Measurements from ENCODE around the gene STX2.
"Not testable (repeated sequence)": the region's sequence is repeated elsewhere in the genome, so short reads cannot be mapped to it uniquely, and the experiment has no call there.

STX2 gene

GRCh38 chr12:130770413-130771028, 68.5 kb downstream of the STX2 start:
- Histone ChIP-seq H3K27ac (ENCODE audit: low read length) (no peak overlapping the region), H3K4me1 (ENCODE audit: insufficient read depth, low read length) (no peaks in the 10 kb centered on the region; the same call in 1 of the 2 replicates), H3K9me3 (ENCODE audit: insufficient read depth, low read depth, low read length) (peaks cover under 1% of the 10 kb centered on the region; the same call in 1 of the 2 replicates), H3K36me3 (ENCODE audit: insufficient read depth, low read depth, low read length) (no peaks in the 10 kb centered on the region), H3K4me3 (ENCODE audit: low read length) (no peak overlapping the region), H3K27me3 (ENCODE audit: insufficient read depth, low read length) (peaks cover 10% of the 10 kb centered on the region), H3K9ac (ENCODE audit: low read depth, low read length) (no peak overlapping the region)

GRCh38 chr12:130768120-130768519, 70.9 kb downstream of the STX2 start:
- no peak overlapping the region for H3K4me3 ChIP-seq (ENCODE audit: low read length)
- H3K4me1 ChIP-seq (ENCODE audit: insufficient read depth, low read length): no peaks in the 10 kb centered on the region
- no peak overlapping the region for H3K27ac ChIP-seq (ENCODE audit: low read length)
- peaks cover 12% of the 10 kb centered on the region; the same call in 1 of the 2 replicates for H3K9me3 ChIP-seq (ENCODE audit: insufficient read depth, low read depth, low read length)
- H3K27me3 ChIP-seq (ENCODE audit: insufficient read depth, low read length): no peaks in the 10 kb centered on the region
- no peak overlapping the region for H3K9ac ChIP-seq (ENCODE audit: low read depth, low read length)
- H3K36me3 ChIP-seq (ENCODE audit: insufficient read depth, low read depth, low read length): no peaks in the 10 kb centered on the region

GRCh38 chr12:130766470-130766869, 72.6 kb downstream of the STX2 start:
- peaks cover 12% of the 10 kb centered on the region; the same call in 1 of the 2 replicates for H3K9me3 ChIP-seq (ENCODE audit: insufficient read depth, low read depth, low read length)
- no peaks in the 10 kb centered on the region for H3K36me3 ChIP-seq (ENCODE audit: insufficient read depth, low read depth, low read length)
- H3K27me3 ChIP-seq (ENCODE audit: insufficient read depth, low read length): peaks cover 5% of the 10 kb centered on the region; the same call in 1 of the 2 replicates
- H3K4me1 ChIP-seq (ENCODE audit: insufficient read depth, low read length): no peaks in the 10 kb centered on the region
- H3K4me3 ChIP-seq (ENCODE audit: low read length): no peak overlapping the region
- H3K9ac ChIP-seq (ENCODE audit: low read depth, low read length): no peak overlapping the region
- H3K27ac ChIP-seq (ENCODE audit: low read length): no peak overlapping the region

DNA sequence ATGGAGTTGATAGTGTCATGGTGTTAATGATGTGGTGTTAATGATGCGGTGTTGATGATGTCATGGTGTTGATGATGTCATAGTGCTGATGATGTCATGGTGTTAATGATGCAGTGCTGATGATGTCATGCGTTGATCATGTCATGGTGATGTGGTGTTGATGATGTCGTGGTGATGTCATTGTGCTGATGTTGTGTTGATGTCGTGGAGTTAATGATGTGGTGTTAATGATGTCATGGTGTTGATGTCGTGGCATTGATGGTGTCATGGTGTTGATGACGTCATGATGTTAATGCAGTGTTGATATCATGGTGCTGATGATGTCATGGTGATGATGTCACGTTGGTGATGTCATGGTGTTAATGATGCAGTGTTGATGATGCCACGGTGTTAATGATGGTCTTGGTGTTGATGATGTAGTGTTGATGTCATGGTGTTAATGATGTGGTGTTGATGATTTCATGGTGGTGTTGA, 73.8 kb downstream of the STX2 start:
- H3K9me3 ChIP-seq (ENCODE audit: insufficient read depth, low read depth, low read length): peaks cover 12% of the 10 kb centered on the region; the same call in 1 of the 2 replicates
- no peaks in the 10 kb centered on the region for H3K4me1 ChIP-seq (ENCODE audit: insufficient read depth, low read length)
- H3K27ac ChIP-seq (ENCODE audit: low read length): no peak overlapping the region
- H3K9ac ChIP-seq (ENCODE audit: low read depth, low read length): no peak overlapping the region
- no peak overlapping the region for H3K4me3 ChIP-seq (ENCODE audit: low read length)
- peaks cover 5% of the 10 kb centered on the region; the same call in 1 of the 2 replicates for H3K27me3 ChIP-seq (ENCODE audit: insufficient read depth, low read length)
- H3K36me3 ChIP-seq (ENCODE audit: insufficient read depth, low read depth, low read length): no peaks in the 10 kb centered on the region

- H3K4me3 ChIP-seq (ENCODE audit: low read length): no peak overlapping the region
- no peaks in the 10 kb centered on the region for H3K36me3 ChIP-seq (ENCODE audit: insufficient read depth, low read depth, low read length)
- H3K4me1 ChIP-seq (ENCODE audit: insufficient read depth, low read length): no peaks in the 10 kb centered on the region
- peaks cover 5% of the 10 kb centered on the region; the same call in 1 of the 2 replicates for H3K27me3 ChIP-seq (ENCODE audit: insufficient read depth, low read length)
- peaks cover 12% of the 10 kb centered on the region; the same call in 1 of the 2 replicates for H3K9me3 ChIP-seq (ENCODE audit: insufficient read depth, low read depth, low read length)
- no peak overlapping the region for H3K9ac ChIP-seq (ENCODE audit: low read depth, low read length)
- no peak overlapping the region for H3K27ac ChIP-seq (ENCODE audit: low read length)
Observed at GRCh38 chr12:130764475-130765185, 74.4 kb downstream of the STX2 start.

DNA sequence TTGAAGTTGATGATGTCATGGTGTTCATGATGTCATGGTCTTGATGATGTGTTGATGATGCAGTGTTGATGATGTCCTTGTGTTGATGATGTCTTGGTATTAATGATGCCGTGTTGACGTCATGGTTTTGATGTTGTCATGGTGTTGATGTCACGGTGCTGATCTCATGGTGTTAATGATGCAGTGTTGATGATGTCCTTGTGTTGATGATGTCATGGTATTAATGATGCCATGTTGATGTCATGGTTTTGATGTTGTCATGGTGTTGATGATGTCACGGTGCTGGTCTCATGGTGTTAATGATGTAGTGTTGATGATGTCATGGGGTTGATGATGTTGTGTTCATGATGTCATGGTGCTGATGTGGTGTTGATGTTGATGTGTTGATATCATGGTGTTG, 75.0 kb downstream of the STX2 start:
- no peak overlapping the region for H3K27ac ChIP-seq (ENCODE audit: low read length)
- H3K9me3 ChIP-seq (ENCODE audit: insufficient read depth, low read depth, low read length): peaks cover 12% of the 10 kb centered on the region; the same call in 1 of the 2 replicates
- peaks cover 5% of the 10 kb centered on the region; the same call in 1 of the 2 replicates for H3K27me3 ChIP-seq (ENCODE audit: insufficient read depth, low read length)
- H3K4me1 ChIP-seq (ENCODE audit: insufficient read depth, low read length): no peaks in the 10 kb centered on the region
- H3K9ac ChIP-seq (ENCODE audit: low read depth, low read length): no peak overlapping the region
- H3K36me3 ChIP-seq (ENCODE audit: insufficient read depth, low read depth, low read length): no peaks in the 10 kb centered on the region
- no peak overlapping the region for H3K4me3 ChIP-seq (ENCODE audit: low read length)

DNA sequence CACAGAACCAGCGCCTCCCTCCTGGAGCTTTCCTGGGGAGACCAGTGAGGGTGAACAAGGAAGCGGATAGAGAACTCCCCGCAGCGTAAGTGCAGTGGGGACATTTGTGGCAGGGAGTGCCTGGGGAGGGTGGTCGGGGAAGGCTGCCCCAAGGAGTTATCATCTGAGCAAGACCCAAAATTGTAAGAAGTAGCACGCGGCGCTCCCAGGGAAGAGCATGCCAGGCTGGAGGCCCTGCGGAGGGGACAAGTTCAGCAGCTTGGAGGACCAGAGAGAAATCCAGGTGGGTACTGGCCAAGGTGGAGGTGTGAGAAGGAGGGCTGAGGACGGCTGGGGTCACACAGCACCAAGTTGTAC, 76.8 kb downstream of the STX2 start:
- H3K36me3 ChIP-seq (ENCODE audit: insufficient read depth, low read depth, low read length): no peaks in the 10 kb centered on the region
- no peak overlapping the region for H3K27ac ChIP-seq (ENCODE audit: low read length)
- no peak overlapping the region for H3K4me3 ChIP-seq (ENCODE audit: low read length)
- no peak overlapping the region for H3K9ac ChIP-seq (ENCODE audit: low read depth, low read length)
- H3K27me3 ChIP-seq (ENCODE audit: insufficient read depth, low read length): peaks cover 5% of the 10 kb centered on the region; the same call in 1 of the 2 replicates
- no peaks in the 10 kb centered on the region for H3K4me1 ChIP-seq (ENCODE audit: insufficient read depth, low read length)
- H3K9me3 ChIP-seq (ENCODE audit: insufficient read depth, low read depth, low read length): peaks cover 12% of the 10 kb centered on the region; the same call in 1 of the 2 replicates

DNA sequence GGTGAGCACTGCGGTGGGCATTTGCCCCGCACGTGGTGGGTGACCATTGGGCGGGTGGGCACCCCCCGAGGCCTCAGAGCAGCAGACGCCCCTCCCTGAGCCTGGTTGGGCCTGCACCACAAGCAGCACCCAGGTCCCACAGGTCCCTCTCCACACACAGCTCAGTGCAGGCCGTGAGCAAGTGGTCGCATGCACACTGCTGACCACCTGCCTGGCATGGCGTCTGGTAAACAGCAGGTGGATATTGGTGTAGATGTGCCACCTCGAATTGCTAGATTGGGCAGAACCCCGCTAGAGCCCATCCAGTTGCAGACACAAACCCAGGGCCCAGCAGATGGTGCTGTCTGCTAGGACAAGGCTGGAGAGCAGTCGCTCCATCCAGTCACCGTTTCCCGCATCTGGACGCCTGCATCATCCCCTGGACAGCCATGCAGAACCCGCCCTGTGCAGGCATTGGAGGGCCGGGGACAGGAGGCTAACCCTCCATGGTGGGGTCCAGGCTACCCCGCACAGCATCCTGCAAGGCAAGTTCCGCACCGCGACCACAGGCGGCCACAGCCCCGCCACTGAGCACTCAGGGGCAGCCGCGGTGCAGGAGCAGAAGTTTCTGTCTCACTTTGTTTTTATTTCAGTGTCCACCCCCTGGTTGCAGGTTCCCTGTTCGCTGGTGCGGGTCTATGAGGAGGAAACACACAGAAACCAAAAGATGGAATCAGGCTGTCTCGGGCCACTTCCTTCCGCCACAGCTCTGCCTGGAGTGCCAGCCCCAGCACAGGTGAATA, 77.3 kb downstream of the STX2 start:
- peaks cover 12% of the 10 kb centered on the region; the same call in 1 of the 2 replicates for H3K9me3 ChIP-seq (ENCODE audit: insufficient read depth, low read depth, low read length)

DNA sequence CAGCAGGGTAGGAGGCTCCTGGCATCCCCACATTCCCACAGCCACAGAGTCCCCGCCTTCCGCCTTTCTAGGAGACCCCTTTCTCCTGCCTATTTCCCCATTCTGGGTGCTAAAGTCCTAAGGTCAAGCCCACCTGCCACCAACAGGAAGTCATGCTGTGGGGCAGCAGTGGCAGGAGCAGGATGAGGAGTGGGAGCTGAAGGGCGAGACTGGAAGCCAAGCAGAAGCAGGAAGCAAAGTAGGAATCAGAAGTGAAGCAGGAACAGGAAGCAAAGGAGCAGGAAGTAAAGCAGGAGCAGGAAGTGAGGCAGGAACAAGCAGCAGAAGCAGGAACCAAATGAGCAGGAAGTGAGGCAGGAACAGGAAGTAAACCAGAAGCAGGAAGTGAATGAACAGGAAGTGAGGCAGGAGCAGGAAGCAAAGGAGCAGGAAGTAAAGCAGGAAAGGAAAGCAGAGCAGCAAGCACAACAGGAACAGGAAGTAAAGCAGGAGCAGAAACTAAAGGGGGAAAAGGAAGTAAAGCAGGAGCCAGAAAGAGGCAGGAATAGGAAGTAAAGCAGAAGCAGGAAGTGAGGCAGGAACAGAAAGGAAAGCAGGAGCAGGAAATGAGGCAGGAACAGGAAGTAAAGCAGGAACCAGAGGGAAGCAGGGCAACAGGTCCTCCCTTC, 84.7 kb downstream of the STX2 start:
- Histone ChIP-seq H3K36me3 (ENCODE audit: insufficient read depth, low read depth, low read length) (no peaks in the 10 kb centered on the region), H3K27me3 (ENCODE audit: insufficient read depth, low read length) (no peaks in the 10 kb centered on the region), H3K27ac (ENCODE audit: low read length) (no peak overlapping the region), H3K9ac (ENCODE audit: low read depth, low read length) (no peak overlapping the region), H3K4me1 (ENCODE audit: insufficient read depth, low read length) (no peaks in the 10 kb centered on the region), H3K4me3 (ENCODE audit: low read length) (no peak overlapping the region), H3K9me3 (ENCODE audit: insufficient read depth, low read depth, low read length) (no peaks in the 10 kb centered on the region)

More for the DNA sequence above, 77.3 kb downstream of the STX2 start:
- Histone ChIP-seq H3K4me3 (ENCODE audit: low read length) (no peak overlapping the region), H3K36me3 (ENCODE audit: insufficient read depth, low read depth, low read length) (no peaks in the 10 kb centered on the region), H3K4me1 (ENCODE audit: insufficient read depth, low read length) (no peaks in the 10 kb centered on the region), H3K9ac (ENCODE audit: low read depth, low read length) (no peak overlapping the region), H3K27ac (ENCODE audit: low read length) (no peak overlapping the region), H3K27me3 (ENCODE audit: insufficient read depth, low read length) (peaks cover 5% of the 10 kb centered on the region; the same call in 1 of the 2 replicates)

DNA sequence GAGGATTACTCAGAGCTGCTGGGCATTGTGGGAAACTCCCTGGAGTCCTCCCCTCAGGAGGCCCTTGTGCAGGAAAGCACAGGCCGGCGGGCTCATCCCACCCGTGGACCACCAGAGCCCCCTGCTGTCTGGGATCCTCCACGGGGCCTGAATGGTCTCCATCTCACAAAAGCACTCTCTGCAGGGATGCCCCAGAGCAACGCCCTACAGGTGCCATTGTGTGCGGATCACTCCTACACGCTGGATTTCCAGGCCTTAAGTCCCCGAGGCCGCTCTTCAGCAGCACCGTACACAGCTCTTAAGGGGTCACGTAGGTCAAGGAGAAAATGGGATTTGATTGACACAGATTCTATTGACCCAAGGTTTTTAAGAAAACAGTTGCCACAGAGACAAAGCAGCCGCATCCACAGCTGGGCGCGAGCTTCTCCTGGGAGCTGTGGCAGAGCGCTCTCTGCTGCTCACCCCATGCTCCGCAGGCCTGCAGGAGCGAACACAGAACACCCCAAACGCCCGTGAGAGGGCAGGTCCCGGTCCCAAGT, 86.3 kb downstream of the STX2 start:
- no peak overlapping the region for H3K27ac ChIP-seq (ENCODE audit: low read length)
- no peaks in the 10 kb centered on the region for H3K4me1 ChIP-seq (ENCODE audit: insufficient read depth, low read length)
- no peaks in the 10 kb centered on the region for H3K36me3 ChIP-seq (ENCODE audit: insufficient read depth, low read depth, low read length)
- H3K4me3 ChIP-seq (ENCODE audit: low read length): no peak overlapping the region
- no peaks in the 10 kb centered on the region for H3K27me3 ChIP-seq (ENCODE audit: insufficient read depth, low read length)
- H3K9ac ChIP-seq (ENCODE audit: low read depth, low read length): no peak overlapping the region
- no peaks in the 10 kb centered on the region for H3K9me3 ChIP-seq (ENCODE audit: insufficient read depth, low read depth, low read length)

- H3K27ac ChIP-seq (ENCODE audit: low read length); H3K27me3 ChIP-seq (ENCODE audit: insufficient read depth, low read length); H3K4me3 ChIP-seq (ENCODE audit: low read length); H3K9me3 ChIP-seq (ENCODE audit: insufficient read depth, low read depth, low read length); H3K9ac ChIP-seq (ENCODE audit: low read depth, low read length); H3K36me3 ChIP-seq (ENCODE audit: insufficient read depth, low read depth, low read length); H3K4me1 ChIP-seq (ENCODE audit: insufficient read depth, low read length): not testable (repeated sequence)
Observed at GRCh38 chr12:130752037-130752436, 87.0 kb downstream of the STX2 start.
